Activated CD4-positive, alpha-beta T cell treated with anti-CD3 and anti-CD28 coated beads, Interleukin-2, Interleukin-4, amounts not matched to agents 100 ng/mL and 50 ng/mL, durations not matched to agents 16 hours and 8 hours (primary cell): ENCODE results near the gene BBS9.

Experiments used
- DNase-seq: peaks from one replicate; pipeline ENCODE4 v3.0.0-alpha.2; 2020; ENCODE audit warnings: low spot score

The BBS9 gene

GRCh38 chr7:33127085-33127484 is 2.3 kb upstream of the BBS9 start:
- DNase-seq: no peak

- no peak for DNase-seq
Observed at GRCh38 chr7:33128631-33128989, 754 bp upstream of the BBS9 start.

GRCh38 chr7:33129806-33130153 is 416 bp downstream of the BBS9 start:
- DNase-seq: no peak

DNA sequence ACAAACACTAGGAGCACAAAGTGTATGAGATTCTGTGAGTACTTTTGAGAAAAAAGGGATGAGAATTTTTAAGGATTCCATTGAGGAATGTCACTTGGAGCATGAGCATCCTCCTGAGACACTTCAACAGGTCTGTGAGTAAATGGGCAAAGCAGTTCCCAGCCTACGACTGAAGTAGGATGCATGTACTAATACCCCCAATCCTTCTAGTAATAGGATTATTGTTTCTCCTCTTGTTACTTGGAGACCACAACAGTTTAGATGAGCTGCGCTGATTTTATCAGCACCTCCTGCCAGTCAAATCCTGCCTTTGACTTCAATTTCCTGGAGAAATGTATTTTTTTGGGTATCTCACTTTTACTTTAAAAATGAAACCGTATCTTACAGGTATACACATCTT is 820 bp downstream of the BBS9 start:
- peak; percentile 33 for DNase-seq

DNA sequence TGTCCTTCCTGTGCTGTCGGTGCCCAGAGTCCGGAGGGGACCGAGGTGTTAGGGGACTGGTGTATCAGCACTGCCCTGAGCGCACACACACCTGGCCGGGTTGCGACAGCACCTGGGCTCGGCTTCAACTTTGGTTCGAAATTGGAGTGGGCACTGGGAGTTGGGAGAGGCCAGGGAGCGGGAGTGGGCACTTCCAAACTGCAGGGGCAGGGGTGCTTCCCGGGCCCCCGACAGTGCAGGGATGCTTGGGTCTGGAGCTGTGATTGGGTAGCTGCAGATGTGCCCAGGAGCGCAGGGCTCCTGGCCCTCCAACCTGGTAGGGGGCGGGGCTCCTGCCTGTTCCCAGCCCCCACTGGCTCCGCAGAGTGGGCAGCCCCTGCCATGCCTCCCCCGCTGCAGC is 7.7 kb downstream of the BBS9 start:
- no peak for DNase-seq

GRCh38 chr7:33142585-33142984 is 13.2 kb downstream of the BBS9 start:
- DNase-seq: no peak

DNA sequence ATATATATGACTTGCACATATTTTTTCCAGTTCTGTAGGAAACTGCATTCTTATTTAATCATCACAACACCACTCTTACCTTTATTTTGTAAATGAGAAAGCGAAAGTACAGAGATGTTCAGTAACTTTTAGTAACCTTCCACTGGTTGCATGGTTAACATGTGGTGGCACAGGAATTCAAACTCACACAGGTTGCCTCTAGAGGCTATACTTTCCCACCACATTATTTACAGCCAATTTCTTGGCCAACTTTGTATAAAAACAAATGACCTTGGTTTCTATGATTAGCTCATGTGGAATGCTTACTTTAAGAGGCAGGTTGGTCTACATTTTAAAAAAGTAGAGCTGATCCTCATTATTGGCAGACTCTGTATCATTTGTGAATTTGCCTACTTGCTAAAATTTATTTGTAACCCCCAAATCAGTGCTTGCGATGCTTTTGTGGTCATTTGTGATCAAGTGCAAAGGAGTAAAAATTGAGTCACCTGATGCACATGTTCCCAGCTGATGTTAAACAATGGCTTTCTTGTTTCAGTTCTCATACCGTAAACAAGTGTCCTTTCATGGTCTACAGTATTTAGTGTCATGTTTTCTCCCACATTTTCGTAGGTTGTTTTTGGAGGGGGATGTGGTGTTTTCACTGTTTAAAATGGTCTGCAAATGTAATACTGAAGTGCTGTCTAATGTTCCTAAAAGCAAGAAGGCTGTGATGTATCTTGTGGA is 14.8 kb downstream of the BBS9 start:
- no peak for DNase-seq

DNA sequence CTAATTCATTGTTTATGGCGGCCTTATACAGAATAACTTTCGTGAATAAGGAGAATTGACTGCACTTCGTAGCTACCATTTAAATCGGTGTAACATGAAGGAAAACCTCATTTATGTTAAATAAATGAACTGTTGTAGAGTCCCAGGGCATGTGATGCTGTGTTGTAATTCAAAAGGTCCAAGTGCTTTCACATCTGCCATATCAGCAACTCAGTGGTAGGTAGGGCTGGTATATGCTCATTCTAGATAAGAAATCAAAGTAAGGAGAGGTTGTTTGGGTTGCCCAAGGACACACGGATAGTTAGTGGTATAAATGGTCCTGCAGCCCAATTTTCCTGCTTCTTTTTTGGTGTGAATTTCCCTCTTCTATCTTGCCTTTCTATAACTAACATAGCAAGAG is 15.8 kb downstream of the BBS9 start:
- no peak for DNase-seq

GRCh38 chr7:33152087-33152486 is 22.7 kb downstream of the BBS9 start:
- no peak for DNase-seq

- DNase-seq: no peak
Observed at GRCh38 chr7:33155811-33156210, 26.4 kb downstream of the BBS9 start.

- DNase-seq: no peak
Observed at GRCh38 chr7:33156441-33156840, 27.1 kb downstream of the BBS9 start.

DNA sequence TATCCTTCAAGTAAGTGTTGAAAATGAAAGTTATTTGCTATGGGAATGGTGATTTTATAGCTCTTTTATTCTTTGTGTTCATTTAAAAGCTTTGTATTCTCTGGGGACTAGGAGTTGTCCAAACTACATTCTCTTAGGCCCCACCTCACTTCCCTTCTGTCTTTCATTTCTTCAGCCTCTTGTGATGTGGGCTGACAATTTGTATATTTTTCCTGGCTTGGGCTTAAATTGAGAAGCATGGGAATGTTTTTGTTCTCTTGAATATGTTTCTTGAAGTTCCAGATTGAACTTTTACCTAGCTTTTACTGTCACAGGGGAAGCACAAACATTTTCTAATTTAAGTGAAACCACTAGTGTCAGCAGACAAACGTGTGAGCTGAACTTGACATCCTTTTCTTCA is 27.9 kb downstream of the BBS9 start:
- no peak for DNase-seq

- DNase-seq: no peak
Observed at GRCh38 chr7:33157781-33158180, 28.4 kb downstream of the BBS9 start.

DNA sequence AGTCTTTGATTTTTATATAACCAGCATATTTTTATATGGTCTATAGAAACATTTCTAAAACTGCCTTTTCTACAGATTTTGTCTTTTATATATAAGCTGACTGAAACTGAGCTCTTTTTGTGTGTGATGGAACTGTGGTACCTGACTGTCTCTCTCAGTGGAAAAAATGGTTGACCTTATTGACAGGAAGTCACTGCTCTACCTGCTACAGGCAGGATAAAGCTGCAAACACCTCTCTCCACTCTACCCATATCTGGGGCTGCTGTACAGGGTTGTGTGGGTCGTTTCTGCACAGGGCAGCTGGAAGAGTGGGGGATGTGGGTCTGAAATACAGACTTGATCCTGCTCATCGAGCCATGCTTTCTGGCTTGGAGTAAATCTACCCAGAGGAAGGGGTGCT is 48.5 kb downstream of the BBS9 start:
- no peak for DNase-seq

- DNase-seq: no peak
Observed at GRCh38 chr7:33179519-33179918, 50.2 kb downstream of the BBS9 start.

DNA sequence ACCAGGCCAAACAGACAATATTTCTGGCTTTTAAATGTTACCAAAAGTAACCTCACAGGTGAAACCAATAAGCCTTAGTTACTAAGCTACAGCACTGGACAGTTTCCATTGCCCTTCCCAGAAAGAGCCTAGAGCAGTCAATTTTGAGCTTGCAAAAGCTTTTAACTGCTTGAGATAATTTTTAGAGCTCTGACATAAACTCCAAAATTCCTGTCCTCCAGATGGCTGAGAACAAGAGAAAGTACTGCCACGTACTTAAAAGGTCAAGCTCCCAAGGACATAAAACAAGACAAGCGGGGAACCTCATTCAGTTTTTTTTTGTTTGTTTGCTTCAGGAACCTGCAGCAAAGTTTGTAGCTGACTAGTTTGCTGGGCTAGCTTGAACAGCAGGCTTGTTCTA is 54.1 kb downstream of the BBS9 start:
- no peak for DNase-seq

GRCh38 chr7:33184828-33185227 is 55.5 kb downstream of the BBS9 start:
- no peak for DNase-seq

DNA sequence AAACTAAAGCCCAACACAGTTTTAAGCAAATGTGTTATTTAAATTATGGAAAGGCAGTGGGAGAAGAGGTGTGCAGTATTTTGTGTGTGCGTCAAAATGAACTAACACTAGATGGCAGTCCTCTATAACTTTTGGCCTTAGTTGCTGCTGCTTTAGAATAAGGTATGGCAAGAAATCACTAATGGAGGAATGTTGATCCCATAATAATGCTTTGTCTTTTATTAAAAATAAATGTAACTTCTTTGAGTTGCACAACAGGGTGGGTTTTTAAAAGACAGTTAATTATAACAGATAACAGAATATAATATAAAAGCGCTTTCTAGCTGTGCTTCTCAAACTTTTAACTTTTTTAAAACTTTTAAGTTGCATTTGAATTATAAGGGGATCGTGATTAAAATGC is 56.4 kb downstream of the BBS9 start:
- peak; percentile 40 for DNase-seq

- no peak for DNase-seq
Observed at GRCh38 chr7:33186192-33186591, 56.8 kb downstream of the BBS9 start.

GRCh38 chr7:33190688-33191304 is 61.4 kb downstream of the BBS9 start:
- no peak for DNase-seq

DNA sequence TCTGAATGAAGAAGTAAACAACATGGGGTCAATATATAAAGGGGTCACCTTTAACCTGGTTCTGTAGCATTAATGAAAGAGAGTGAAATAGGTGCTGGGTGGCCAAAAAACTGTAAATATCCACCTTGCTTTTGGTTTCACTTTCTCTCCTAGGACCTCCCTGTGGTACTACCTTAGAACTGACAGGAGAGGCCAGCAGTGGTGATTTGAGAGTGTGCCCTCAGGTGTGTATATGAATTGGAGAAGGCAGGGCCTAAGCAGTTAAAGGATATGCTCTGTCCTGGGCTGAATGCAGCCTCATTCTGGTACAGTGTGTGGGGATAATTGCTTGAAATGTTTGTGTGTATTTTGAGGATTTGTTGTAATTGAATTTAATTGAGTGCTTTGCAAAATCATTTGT is 62.0 kb downstream of the BBS9 start:
- no peak for DNase-seq

- DNase-seq: no peak
Observed at GRCh38 chr7:33192695-33193291, 63.4 kb downstream of the BBS9 start.

- DNase-seq: no peak
Observed at GRCh38 chr7:33193308-33193864, 64.0 kb downstream of the BBS9 start.

- no peak for DNase-seq
Observed at GRCh38 chr7:33195264-33195663, 65.9 kb downstream of the BBS9 start.
